GM12891 (cell line): ENCODE results near the gene JCAD.

Experiments
- DNase-seq: peaks from one replicate; pipeline ENCODE4 v3.0.0; 2011; ENCODE audit warnings: low spot score; ENCODE audit not compliant: insufficient read length
- FAIRE-seq: peaks from 2 replicates; lab custom pipeline; 2011; peaks lifted over from hg19 to GRCh38; lab: Jason Lieb, UNC
- PAX5 ChIP-seq: IDR thresholded peaks from 2 replicates; pipeline ENCODE4 v1.6.1; 2011; ENCODE audit warnings: low read length, moderate library complexity, mild to moderate bottlenecking; ENCODE audit not compliant: insufficient read depth, severe bottlenecking
- POLR2A ChIP-seq: IDR thresholded peaks from 2 replicates; pipeline ENCODE4 v1.6.1; 2011; ENCODE audit warnings: low read depth, low read length, control low read depth
- POLR2AphosphoS5 ChIP-seq: IDR thresholded peaks from 2 replicates; pipeline ENCODE4 v1.6.1; 2011; ENCODE audit warnings: low read depth, low read length, control low read depth
- POU2F2 ChIP-seq: IDR thresholded peaks from 2 replicates; pipeline ENCODE4 v1.6.1; 2011; ENCODE audit warnings: low read depth, mild to moderate bottlenecking, control low read depth, low read length, moderate library complexity
- SPI1 ChIP-seq: IDR thresholded peaks from 2 replicates; pipeline ENCODE4 v1.6.1; 2011; ENCODE audit warnings: low read depth, low read length, control low read depth
- TAF1 ChIP-seq: IDR thresholded peaks from 2 replicates; pipeline ENCODE4 v1.6.1; 2011; ENCODE audit warnings: low read depth, low read length, control low read depth

Gene JCAD

DNA sequence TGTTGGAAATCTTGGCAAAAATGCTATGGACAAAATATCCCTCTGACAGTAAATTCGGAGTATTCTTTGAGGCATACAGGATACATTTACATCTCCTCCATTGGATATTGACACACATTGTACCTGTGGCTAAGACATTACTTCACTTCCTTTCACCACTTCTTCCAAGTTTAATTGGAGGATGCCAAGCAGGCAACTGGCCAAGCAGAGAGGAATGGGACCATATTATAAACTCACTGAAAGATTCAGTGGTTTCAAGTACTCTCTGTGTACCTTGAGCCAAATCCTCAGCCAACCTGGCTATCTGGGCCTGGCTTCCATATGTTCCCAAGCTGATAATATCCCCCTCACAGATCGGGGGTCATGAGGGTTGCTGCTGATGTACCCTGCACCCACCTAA is 14.7 kb upstream of the JCAD start:
- FAIRE-seq (no peak), DNase-seq (no peak)
- TF ChIP-seq TAF1 (no peak), POU2F2 (no peak), PAX5 (no peak), POLR2A (no peak), POLR2AphosphoS5 (no peak), SPI1 (no peak)

DNA sequence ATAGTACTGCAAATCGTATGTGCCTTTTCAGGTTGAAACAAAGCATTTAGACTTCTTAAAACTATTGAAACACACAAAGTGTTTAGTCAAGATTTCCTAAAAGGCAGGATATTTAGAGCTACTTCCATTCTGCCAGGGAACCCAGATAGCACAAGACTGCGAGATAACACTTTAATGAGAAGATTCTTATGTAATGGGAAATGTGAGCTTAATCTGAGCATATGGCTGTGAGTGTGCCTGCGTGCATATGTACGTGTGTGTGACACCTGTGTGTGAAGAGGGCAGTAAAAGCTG is 14.3 kb upstream of the JCAD start:
- no peak for TF ChIP-seq PAX5
- no peak for TF ChIP-seq POLR2AphosphoS5
- TF ChIP-seq POU2F2, result no peak
- no peak for TF ChIP-seq POLR2A
- TF ChIP-seq SPI1, result no peak
- no peak for TF ChIP-seq TAF1
- no peak for DNase-seq
- FAIRE-seq, result no peak

DNA sequence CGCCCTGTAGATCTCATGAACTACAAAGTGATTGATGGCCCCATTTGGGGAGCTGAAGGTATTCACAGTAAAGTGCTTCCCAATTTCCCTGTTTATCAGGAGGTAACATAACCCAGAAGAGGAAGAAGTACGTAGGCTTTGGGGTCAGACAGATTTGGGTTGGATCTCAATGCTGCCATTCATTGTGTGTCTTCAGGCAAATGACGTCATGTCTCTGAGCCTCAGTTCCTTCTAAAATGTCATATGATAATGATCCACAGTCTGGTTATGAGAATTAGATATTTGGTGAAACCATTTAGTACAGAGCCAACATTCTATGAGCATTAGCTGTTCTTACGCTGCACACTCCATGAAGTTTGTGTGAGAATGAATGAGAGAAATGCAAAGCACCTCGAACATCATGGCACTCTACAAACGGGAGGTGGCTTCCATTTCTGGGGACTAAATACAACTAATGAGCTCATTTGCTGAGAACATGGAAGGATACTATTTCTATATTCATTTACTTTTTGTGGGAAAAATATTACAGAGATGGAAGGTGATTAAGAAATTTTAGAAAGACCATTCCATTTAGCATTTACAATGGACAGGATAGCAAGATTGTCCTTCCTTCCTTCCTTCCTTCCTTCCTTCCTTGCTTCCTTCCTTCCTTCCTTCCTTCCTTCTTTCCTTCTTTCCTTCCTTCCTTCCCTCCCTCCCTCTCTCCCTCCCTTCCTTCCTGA is 13.8 kb upstream of the JCAD start:
- DNase-seq (no peak), FAIRE-seq (no peak)
- TF ChIP-seq POU2F2 (no peak), SPI1 (no peak), POLR2A (no peak), PAX5 (no peak), TAF1 (no peak), POLR2AphosphoS5 (no peak)

DNA sequence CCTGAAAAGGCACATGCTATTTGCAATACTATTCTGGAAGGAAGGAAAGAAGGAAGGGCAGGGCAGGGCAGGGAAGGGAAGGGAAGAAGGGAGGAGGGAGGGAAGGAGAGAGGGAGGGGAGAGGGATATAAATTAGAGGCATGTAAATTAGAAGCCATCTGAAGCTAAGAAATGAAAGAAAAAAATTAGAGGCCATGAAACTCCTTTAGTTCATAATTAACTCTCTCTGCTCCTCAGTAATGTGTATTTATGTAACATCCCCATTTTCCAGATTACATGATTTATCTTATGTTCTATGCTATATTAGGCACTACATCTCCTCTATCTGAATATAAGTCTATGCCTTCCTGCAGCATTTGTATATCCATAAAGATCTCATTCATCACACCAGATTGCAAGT is 12.7 kb upstream of the JCAD start:
- DNase-seq (no peak), FAIRE-seq (no peak)
- TF ChIP-seq POU2F2 (no peak), SPI1 (no peak), POLR2AphosphoS5 (no peak)

DNA sequence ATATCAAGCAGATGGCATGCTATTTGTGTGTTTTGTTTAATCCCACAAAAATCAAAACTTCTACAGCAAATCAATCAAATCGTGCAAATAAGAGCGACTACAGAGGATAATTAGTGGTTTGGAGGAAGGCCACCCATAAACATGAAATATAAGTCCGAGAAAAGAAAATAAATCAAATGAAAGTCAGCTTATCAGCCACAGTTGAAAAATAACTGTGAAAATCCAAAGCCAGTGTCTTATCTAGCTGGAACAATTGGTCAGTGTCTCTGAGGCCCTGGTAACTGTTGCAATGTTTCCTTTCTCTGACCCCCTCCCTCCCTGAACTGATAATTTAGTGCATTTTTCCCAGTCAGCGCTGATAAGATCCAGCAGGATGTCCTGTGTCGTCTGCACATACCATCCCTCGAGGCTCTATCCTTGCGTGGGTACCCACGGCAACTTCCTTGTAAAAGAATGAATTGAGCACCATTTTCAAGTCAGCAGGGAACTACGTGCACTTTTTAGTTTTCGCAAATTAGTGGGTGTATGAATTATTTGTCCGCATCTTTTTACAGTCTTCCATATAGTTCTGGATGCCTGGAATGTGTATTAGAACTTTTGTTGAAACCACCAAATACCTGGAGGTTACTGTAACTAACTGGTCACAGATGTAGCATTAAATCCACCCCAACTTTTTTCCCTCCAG is 10.8 kb upstream of the JCAD start:
- FAIRE-seq (no peak), DNase-seq (no peak)
- TF ChIP-seq SPI1, result no peak
- TF ChIP-seq PAX5, result no peak
- no peak for TF ChIP-seq POU2F2
- no peak for TF ChIP-seq TAF1
- TF ChIP-seq POLR2AphosphoS5, result no peak
- TF ChIP-seq POLR2A, result no peak

DNA sequence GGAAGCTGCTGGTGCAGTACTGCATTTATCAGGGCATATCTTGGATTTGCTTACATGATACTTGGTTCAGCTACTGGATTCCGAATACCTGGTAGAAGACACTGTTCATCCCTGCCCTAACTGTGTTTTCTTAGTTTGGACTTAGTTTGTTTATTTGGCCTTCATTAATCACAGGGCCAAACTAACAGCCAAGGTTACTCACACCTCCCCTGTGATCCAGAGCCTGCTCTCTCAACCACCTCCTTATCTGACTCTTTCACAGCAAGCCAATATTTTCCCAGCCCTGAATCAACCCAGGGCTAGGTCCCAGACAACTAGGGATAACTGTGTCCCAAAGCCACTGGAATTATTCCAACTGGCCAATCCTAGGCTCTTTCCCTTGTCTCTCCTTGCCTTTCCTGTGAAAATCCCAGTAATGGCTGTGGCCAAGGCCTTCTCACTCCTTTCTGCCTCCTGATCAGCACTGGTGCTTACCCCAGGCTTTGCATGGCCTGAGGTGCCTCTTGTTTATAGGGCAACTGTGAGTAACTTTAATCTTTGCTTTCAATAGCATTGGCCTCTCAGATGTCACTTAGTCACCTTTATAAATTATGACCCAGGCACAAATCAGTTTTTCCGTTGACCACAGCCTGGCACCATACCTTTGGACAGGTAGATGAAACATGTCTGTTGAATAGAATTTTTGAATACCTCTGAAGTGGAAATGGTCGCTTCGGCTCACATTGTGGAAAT is 9.3 kb upstream of the JCAD start:
- no peak for DNase-seq
- TF ChIP-seq SPI1 (no peak), TAF1 (no peak), POLR2A (no peak)
- no peak for FAIRE-seq

DNA sequence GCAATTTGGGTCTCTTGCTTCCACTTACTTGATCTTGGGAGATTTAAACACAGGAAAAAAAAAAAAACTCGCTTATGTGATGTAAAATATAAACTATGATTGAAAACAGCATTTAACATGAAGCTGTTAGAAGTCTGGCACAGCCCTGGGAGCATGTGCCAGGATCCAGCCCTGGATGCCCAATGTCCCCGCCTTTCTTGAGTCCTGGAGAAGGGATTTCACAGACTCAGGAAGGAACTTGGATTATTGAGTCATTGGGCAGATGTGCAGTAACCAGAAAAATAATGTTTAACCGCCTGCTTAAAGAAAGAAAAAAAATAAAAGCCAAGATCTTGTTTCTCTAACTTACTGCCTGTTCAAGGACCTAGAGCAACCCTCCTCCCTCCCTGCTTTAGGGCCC is 3.7 kb upstream of the JCAD start:
- FAIRE-seq (no peak), DNase-seq (no peak)
- no peak for TF ChIP-seq POLR2A
- TF ChIP-seq POLR2AphosphoS5, result no peak
- TF ChIP-seq TAF1, result no peak
- TF ChIP-seq POU2F2, result no peak
- no peak for TF ChIP-seq SPI1
- no peak for TF ChIP-seq PAX5

DNA sequence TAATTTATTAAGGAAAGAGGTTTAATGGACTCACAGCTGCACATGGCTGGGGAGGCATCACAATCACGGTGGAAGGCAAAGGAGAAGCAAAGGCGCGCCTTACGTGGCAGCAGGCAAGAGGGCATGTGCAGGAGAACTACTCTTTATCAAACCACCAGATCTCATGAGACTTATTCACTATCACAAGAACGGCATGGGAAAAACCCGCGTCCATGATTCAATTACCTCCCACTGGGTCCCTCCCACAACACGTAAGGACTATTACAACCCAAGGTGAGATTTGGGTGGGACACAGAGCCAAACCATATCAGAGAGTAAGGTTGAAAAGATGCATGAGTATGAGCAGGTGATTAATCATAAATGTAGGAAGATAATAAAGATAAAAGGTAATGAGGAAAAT is 3.2 kb upstream of the JCAD start:
- no peak for FAIRE-seq
- no peak for DNase-seq
- TF ChIP-seq PAX5 (no peak), POU2F2 (no peak), TAF1 (no peak), SPI1 (no peak), POLR2AphosphoS5 (no peak), POLR2A (no peak)

DNA sequence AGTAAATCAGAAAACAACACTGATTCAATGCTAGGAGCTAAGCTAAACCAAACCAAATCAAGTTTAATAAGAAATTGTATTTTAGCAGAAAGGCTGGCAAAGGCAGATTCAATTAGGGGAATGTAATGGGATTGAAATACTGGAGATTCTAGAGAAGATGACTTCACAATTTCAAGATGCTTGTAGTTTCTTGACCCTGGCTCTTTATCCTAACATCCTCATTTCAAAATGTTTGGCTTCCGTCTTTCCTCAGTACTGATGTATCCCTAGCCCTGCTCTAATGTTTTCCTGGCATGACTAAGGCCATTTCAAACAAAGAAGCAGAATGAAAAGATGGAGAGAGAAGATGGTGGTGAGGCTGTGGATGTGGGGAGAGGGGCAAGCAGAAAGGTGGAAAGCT is 2.7 kb upstream of the JCAD start:
- FAIRE-seq, result no peak
- no peak for DNase-seq
- TF ChIP-seq PAX5, result no peak
- no peak for TF ChIP-seq POLR2AphosphoS5
- no peak for TF ChIP-seq TAF1

DNA sequence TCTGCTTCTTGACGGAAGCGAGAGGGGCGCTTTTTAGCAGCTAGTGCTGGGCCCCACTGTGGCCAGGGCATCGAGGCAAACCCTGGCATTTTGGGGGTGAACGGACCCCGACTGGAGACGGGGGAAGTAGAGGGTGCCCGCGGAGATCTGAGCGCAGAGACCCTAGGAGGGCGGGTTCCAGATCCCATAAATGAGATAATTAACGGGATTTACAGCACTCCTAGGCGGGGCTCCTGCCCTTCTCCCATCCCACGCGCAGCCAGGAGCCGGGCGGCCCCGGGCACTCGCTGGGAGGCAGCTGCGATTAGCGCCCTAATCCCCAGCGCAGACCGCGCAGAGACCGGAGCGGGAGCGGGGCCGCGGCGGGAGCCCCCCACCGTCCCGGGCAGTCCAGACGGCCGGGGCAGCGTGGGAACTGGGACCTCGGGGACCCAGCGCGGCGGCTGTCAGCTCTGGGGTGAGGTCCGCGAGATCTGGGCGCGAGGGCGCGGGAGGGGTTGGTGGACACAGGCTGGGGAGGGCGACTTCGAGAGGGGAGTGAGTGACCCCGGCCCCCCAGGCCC is 735 bp downstream of the JCAD start:
- no peak for DNase-seq
- FAIRE-seq, result no peak

More for the DNA sequence above, 735 bp downstream of the JCAD start:
- TF ChIP-seq SPI1, result no peak
- TF ChIP-seq POLR2A, result no peak
- TF ChIP-seq TAF1, result no peak
- TF ChIP-seq PAX5, result no peak
- TF ChIP-seq POLR2AphosphoS5, result no peak
- no peak for TF ChIP-seq POU2F2
